HepG2 (cell line): ENCODE data around the gene HDDC3. TPM values are rescaled to one million over a fixed set of nuclear protein-coding genes. Genes with fewer than 3 reads are reported as not detected.

Source experiments
- ATAC-seq: fragments of 200-7000 bp; cut with Tn5 transposase; 3 replicates; pipeline ENCODE4 v1.9.1; 2020; ENCODE audit warnings: mild to moderate bottlenecking, moderate library complexity
- BruUV-seq: library from RNA; stranded (reverse); fragments of 400-500 nt; replicated peaks from 2 replicates; lab custom pipeline; 2021; lab: Mats Ljungman, UMichigan
- CTCF ChIA-PET: fragments of 300-600 bp; formaldehyde crosslinking; extraction: SDS; loops from one replicate; lab custom pipeline; 2021; ENCODE audit warnings: low total read pairs, inconsistent platforms, low intra/inter-chr PET ratio; lab: Yijun Ruan, JAX
- POLR2A ChIA-PET: fragments of 350-600 bp; sonication (Branson Sonifier 250); formaldehyde crosslinking; loops from one replicate; lab custom pipeline; 2020; ENCODE audit warnings: antibody characterized with exemption, inconsistent platforms; lab: Yijun Ruan, JAX
- DNase-seq: peaks from one replicate; pipeline ENCODE4 v3.0.0-alpha.2; 2015; ENCODE audit warnings: low spot score
- FAIRE-seq: peaks from 3 replicates; lab custom pipeline; 2011; peaks lifted over from hg19 to GRCh38; lab: Jason Lieb, UNC
- H2AFZ ChIP-seq: one replicate; pipeline ENCODE4 v1.6.1; 2011; ENCODE audit warnings: low read length, inconsistent platforms
- H3K27ac ChIP-seq: fragments of 300-600 bp; 3 replicates; pipeline ENCODE4 v1.8.0; 2011; ENCODE audit warnings: mixed run types, mild to moderate bottlenecking, mixed read lengths, low read length, inconsistent platforms; ENCODE audit not compliant: insufficient read depth; ENCODE audit errors: extremely low read length
- H3K27me3 ChIP-seq, 2 experiments: fragments of 200-600 bp in 1 of 2; 2 replicates in 1 of 2; 3 replicates in 1 of 2; pipeline versions ENCODE4 v1.6.0 to v1.8.0; 2011; ENCODE audit warnings: low read length in 2 of 2, mild to moderate bottlenecking in 2 of 2, moderate library complexity in 2 of 2, inconsistent platforms in 1 of 2; ENCODE audit not compliant: insufficient read depth in 2 of 2, control insufficient read depth in 1 of 2
- H3K36me3 ChIP-seq, 2 experiments: fragments of 200-600 bp in 1 of 2; replicated peaks in 1 of 2; 2 replicates in 1 of 2; 3 replicates in 1 of 2; pipeline versions ENCODE4 v1.5.1 to v1.8.0; 2011; ENCODE audit warnings: low read length in 2 of 2, inconsistent platforms in 1 of 2; ENCODE audit not compliant: insufficient read depth in 2 of 2, control insufficient read depth in 1 of 2
- H3K4me1 ChIP-seq: 2 replicates; pipeline ENCODE4 v1.5.1; 2012; ENCODE audit warnings: low read length, inconsistent platforms; ENCODE audit not compliant: insufficient read depth
- H3K4me2 ChIP-seq: 2 replicates; pipeline ENCODE4 v1.6.0; 2011; ENCODE audit warnings: low read depth, low read length, inconsistent platforms
- H3K4me3 ChIP-seq, 3 experiments: fragments of 200-600 bp in 1 of 3; sonication (generic), shearing (Covaris generic) in 1 of 3; replicated peaks in 1 of 3; 2 replicates each; pipeline ENCODE4 v1.5.1; 2011 to 2016; ENCODE audit warnings: low read length in 3 of 3, inconsistent platforms in 2 of 3, low read depth in 2 of 3, mild to moderate bottlenecking in 2 of 3, control low read depth in 1 of 3, mixed read lengths in 1 of 3; ENCODE audit not compliant: insufficient read depth in 1 of 3
- H3K79me2 ChIP-seq: one replicate; pipeline ENCODE4 v1.6.1; 2011; ENCODE audit warnings: low read length, inconsistent platforms; ENCODE audit not compliant: insufficient read depth
- H3K9ac ChIP-seq: 2 replicates; pipeline ENCODE4 v1.6.0; 2011; ENCODE audit warnings: mild to moderate bottlenecking, low read depth, low read length, inconsistent platforms; ENCODE audit not compliant: insufficient read depth
- H3K9me3 ChIP-seq: 2 replicates; pipeline ENCODE4 v1.5.1; 2012; ENCODE audit warnings: mild to moderate bottlenecking, low read length
- H4K20me1 ChIP-seq: 2 replicates; pipeline ENCODE4 v1.6.0; 2011; ENCODE audit warnings: inconsistent platforms, mild to moderate bottlenecking, low read length, moderate library complexity; ENCODE audit not compliant: insufficient read depth
- ATF4 ChIP-seq, 2 experiments: fragments of 450-650 bp in 1 of 2; sonication (generic) in 1 of 2; formaldehyde crosslinking; IDR thresholded peaks; 2 replicates each; pipeline versions ENCODE4 v1.5.0 to v1.8.0; 2020 to 2022; ENCODE audit warnings: mild to moderate bottlenecking in 1 of 2, missing genetic modification reagents in 1 of 2
- CEBPG ChIP-seq: IDR thresholded peaks from 2 replicates; pipeline ENCODE4 v1.6.1; 2016
- EED ChIP-seq: sonication (generic); formaldehyde crosslinking; IDR thresholded peaks from 2 replicates; pipeline ENCODE4 v1.5.0; 2020; ENCODE audit warnings: mild to moderate bottlenecking, missing genetic modification reagents
- ELF3 ChIP-seq: IDR thresholded peaks from 2 replicates; pipeline ENCODE4 v1.6.1; 2016; ENCODE audit warnings: missing genetic modification reagents, missing compliant biosample characterization
- ETV5 ChIP-seq: IDR thresholded peaks from 2 replicates; pipeline ENCODE4 v1.6.1; 2018; ENCODE audit warnings: missing biosample characterization, missing genetic modification reagents, inconsistent platforms, borderline replicate concordance
- HMG20A ChIP-seq: IDR thresholded peaks from 2 replicates; pipeline ENCODE4 v1.6.1; 2016; ENCODE audit warnings: borderline replicate concordance
- KLF6 ChIP-seq: IDR thresholded peaks from 2 replicates; pipeline ENCODE4 v1.8.0; 2016; ENCODE audit warnings: missing biosample characterization, missing genetic modification reagents
- NR1H2 ChIP-seq: sonication (generic); formaldehyde crosslinking; IDR thresholded peaks from 2 replicates; pipeline ENCODE4 v1.8.1; 2022; ENCODE audit warnings: low read depth, missing genetic modification reagents, borderline replicate concordance
- PAWR ChIP-seq: sonication (generic); formaldehyde crosslinking; IDR thresholded peaks from 2 replicates; pipeline ENCODE4 v1.4.0; 2020; ENCODE audit warnings: missing genetic modification reagents, mild to moderate bottlenecking, borderline replicate concordance
- POLR2A ChIP-seq, 2 experiments: IDR thresholded peaks; 2 replicates each; pipeline ENCODE4 v1.6.1; 2011; ENCODE audit warnings: low read depth in 2 of 2, low read length in 2 of 2, mild to moderate bottlenecking in 1 of 2, moderate library complexity in 1 of 2; ENCODE audit not compliant: insufficient read depth in 1 of 2
- REXO4 ChIP-seq: sonication (generic); formaldehyde crosslinking; IDR thresholded peaks from 2 replicates; pipeline ENCODE4 v1.8.0; 2022; ENCODE audit warnings: missing genetic modification reagents, mild to moderate bottlenecking, borderline replicate concordance
- RNF2 ChIP-seq: fragments of 450-650 bp; conservative IDR thresholded peaks from 2 replicates; pipeline ENCODE4 v1.6.1; 2016; ENCODE audit warnings: low read depth
- SOX5 ChIP-seq: IDR thresholded peaks from 2 replicates; pipeline ENCODE4 v1.6.1; 2016; ENCODE audit warnings: borderline replicate concordance
- TGIF2 ChIP-seq: IDR thresholded peaks from 2 replicates; pipeline ENCODE4 v1.6.1; 2016; ENCODE audit warnings: control low read depth, missing compliant biosample characterization
- ZMYM2 ChIP-seq: sonication (generic); formaldehyde crosslinking; IDR thresholded peaks from 2 replicates; pipeline ENCODE4 v1.8.0; 2022; ENCODE audit warnings: mild to moderate bottlenecking, missing genetic modification reagents
- ZNF503 ChIP-seq: sonication (generic); formaldehyde crosslinking; IDR thresholded peaks from 2 replicates; pipeline ENCODE4 v1.4.0; 2020; ENCODE audit warnings: missing genetic modification reagents
- ZNF567 ChIP-seq: sonication (generic); formaldehyde crosslinking; IDR thresholded peaks from 2 replicates; pipeline ENCODE4 v1.8.1; 2023; ENCODE audit warnings: mild to moderate bottlenecking, missing genetic modification reagents, borderline replicate concordance
- ZNF607 ChIP-seq: sonication (generic); formaldehyde crosslinking; IDR thresholded peaks from 2 replicates; pipeline ENCODE4 v1.5.1; 2020; ENCODE audit warnings: missing genetic modification reagents, mild to moderate bottlenecking, borderline replicate concordance
- ZNF672 ChIP-seq: sonication (generic); formaldehyde crosslinking; IDR thresholded peaks from 2 replicates; pipeline ENCODE4 v1.8.1; 2022; ENCODE audit warnings: missing genetic modification reagents
- ZXDC ChIP-seq: sonication (generic); formaldehyde crosslinking; IDR thresholded peaks from 2 replicates; pipeline ENCODE4 v1.5.0; 2020; ENCODE audit warnings: mild to moderate bottlenecking, missing genetic modification reagents
- WGBS: methylation state at CpG from one replicate; pipeline ENCODE4 v1.1.6; 2017; ENCODE audit warnings: low lambda C conversion rate; 5-methylcytosine and 5-hydroxymethylcytosine counted together
- in situ Hi-C: cut with HindIII; loops from 2 replicates; pipeline ENCODE4 v1.10.0; 2017; ENCODE audit warnings: low pct_unique_long_range_greater_than_20kb; ENCODE audit not compliant: extremely low pct_ligation_motif_present
- intact Hi-C: fragments of 100-400 bp; cut with micrococcal nuclease; formaldehyde crosslinking; loops from one replicate; pipeline ENCODE4 v1.10.0; 2022; ENCODE audit not compliant: unreplicated experiment
- polyA plus RNA-seq, 8 experiments: library from polyadenylated mRNA; depleted of rRNA in 3 of 8; stranded (reverse) in 7 of 8; unstranded in 1 of 8; fragments of >200 nt; fragmentation: Illumina TruSeq in 4 of 8; extraction: Trizol in 4 of 8; gene quantifications; 2 replicates each; pipeline versions ENCODE4 v1.2.1 to v1.2.3, GENCODE V29; 2011 to 2016; ENCODE audit warnings: low read depth in 4 of 8, missing spikeins in 1 of 8, mixed read lengths in 1 of 8; ENCODE audit not compliant: insufficient read depth in 1 of 8
- total RNA-seq, 5 experiments: library from RNA; depleted of rRNA; stranded (reverse); fragments of >200 nt; fragmentation: Illumina TruSeq; extraction: Trizol; gene quantifications; 2 replicates each; pipeline ENCODE4 v1.2.3, GENCODE V29; 2016; ENCODE audit warnings: low read depth in 1 of 5

Gene HDDC3
- total and polyA plus RNA-seq, 2 of the 13 experiments (the other 11 are each of a cell fraction or from before 2014, with no cell fraction given) = 18.7 to 28.3 TPM

- Histone ChIP-seq H3K4me1 (peaks cover 51% of the 10 kb centered on the region), H3K4me3 (peak overlapping the region; percentile 87 to 95 (median 91)), H3K79me2 (peaks cover 6% of the 10 kb centered on the region), H3K27me3 (no peaks in the 10 kb centered on the region; a peak in 2 of 5 replicates), H2AFZ (no peak overlapping the region), H3K4me2 (peak overlapping the region; percentile 89), H4K20me1 (no peaks in the 10 kb centered on the region), H3K9me3 (no peaks in the 10 kb centered on the region), H3K36me3 (no peaks in the 10 kb centered on the region), H3K9ac (peak overlapping the region; percentile 88), H3K27ac (peak overlapping the region; percentile 96)
- ATAC-seq (no peak), FAIRE-seq (no peak), DNase-seq (no peak)
- POLR2A ChIA-PET = interaction anchor here (0.6 to 4.5 kb wide), 17 partner anchors 9 to 739 kb away, joined by 3 to 45 read pairs (median 5); partner anchors contain the start of genes BLM, MAN2A2, PRC1 and RCCD1
- CTCF ChIA-PET = interaction anchor here (1.2 to 1.4 kb wide), 2 partner anchors 29 to 102 kb away, joined by 3 to 4 read pairs; no protein-coding TSS in a partner anchor
- intact Hi-C loops (loop anchor here (5.0 to 10.0 kb wide), 4 partner anchors 44 to 121 kb away; partner anchors contain the start of gene PRC1), in situ Hi-C loops (loop anchor here (25.0 kb wide), 1 partner anchor 331 kb away; no protein-coding TSS in a partner anchor)
- 60% methylated on average over 14 of the region's 15 CpGs for WGBS
- TSS peak; percentile 18 for BruUV-seq
- TF ChIP-seq RNF2 (no peak), ZNF607 (peak; percentile 57; the same call in 1 of the 2 replicates), ZXDC (CRISPR knock-in tag) (0 out of 2 replicates have a peak, but pooled peaks have one; percentile 8), ETV5 (CRISPR knock-in tag) (0 out of 2 replicates have a peak, but pooled peaks have one; percentile 8), HMG20A (CRISPR knock-in tag) (no peak), TGIF2 (CRISPR knock-in tag) (0 out of 2 replicates have a peak, but pooled peaks have one; percentile 38), NR1H2 (CRISPR knock-in tag) (no peak), KLF6 (CRISPR knock-in tag) (0 out of 2 replicates have a peak, but pooled peaks have one; percentile 2), ZNF672 (CRISPR knock-in tag) (no peak), CEBPG (CRISPR knock-in tag) (peak; percentile 61), ZNF567 (CRISPR knock-in tag) (no peak), PAWR (no peak), REXO4 (CRISPR knock-in tag) (no peak), ELF3 (CRISPR knock-in tag) (0 out of 2 replicates have a peak, but pooled peaks have one; percentile 4), ZMYM2 (CRISPR knock-in tag) (no peak), SOX5 (CRISPR knock-in tag) (no peak), POLR2A (IDR thresholded peaks at IDR 0.05; ENCODE audit: insufficient read depth in 1 of 2, low read depth in 2 of 2, low read length in 2 of 2) (no peak), ZNF503 (CRISPR knock-in tag) (no peak), EED (CRISPR knock-in tag) (no peak), ATF4 (CRISPR knock-in tag; IDR thresholded peaks at IDR 0.05) (peak in 1 of 2 experiments; percentile 74; a peak in 2 of 4 replicates)
Measured at GRCh38 chr15:90930861-90931574, 1.3 kb downstream of the HDDC3 start.
